ENCODE data around the gene ST7L. TPM values are rescaled to one million over a fixed set of nuclear protein-coding genes. Genes with fewer than 3 reads are reported as not detected.

ST7L gene
- total and polyA plus RNA-seq, 2 donors (not counting 3 experiments of a cell fraction or from before 2014, with no cell fraction given), result 12.3 to 28.4 TPM

DNA sequence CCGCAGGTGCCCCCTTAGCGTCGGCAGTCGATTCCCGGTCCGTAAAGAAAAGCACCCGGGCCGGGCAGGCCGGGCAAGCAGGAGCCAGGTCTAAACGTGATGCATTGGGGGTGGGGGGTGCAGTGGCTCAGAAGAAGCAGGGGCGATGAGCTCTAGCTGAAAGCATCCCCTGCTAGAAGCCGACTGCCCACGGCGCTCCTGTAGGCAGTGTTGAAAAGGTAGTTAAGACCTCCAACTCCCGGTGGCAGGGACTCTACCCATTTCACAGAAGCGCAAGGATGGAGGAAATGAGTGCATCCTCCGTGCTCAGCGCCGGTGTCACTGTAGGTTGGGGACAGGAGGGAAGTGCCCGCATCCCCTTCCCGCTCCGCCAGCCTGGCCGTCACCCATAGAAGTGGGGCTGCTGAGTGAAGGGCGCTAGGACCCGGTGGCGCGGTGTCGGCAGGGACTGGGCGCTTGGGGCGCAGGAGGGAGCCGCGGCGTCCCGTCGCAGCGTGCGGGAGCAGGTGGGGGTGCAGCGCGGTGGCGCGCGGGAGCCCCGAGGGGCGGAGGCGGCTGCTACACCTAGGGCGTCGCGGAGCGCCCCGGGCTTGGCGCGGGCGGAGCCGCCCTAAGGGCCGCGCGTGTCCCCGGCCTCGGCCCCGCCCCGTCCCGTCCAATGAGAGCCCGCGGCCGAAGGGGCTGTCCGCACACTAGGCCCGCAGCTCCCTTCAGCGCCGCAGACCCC is 110.5 kb downstream of the ST7L start, which contains the start of gene WNT2B:
Gene WNT2B (plus strand): TSS at position 688 of the 727 bp plus-strand sequence. CDS start 298 bp downstream, outside the sequence.
- Histone ChIP-seq H3K9me3 (replicated peaks; ENCODE audit: control insufficient read depth, insufficient read depth, low read length) (no peaks in the 10 kb centered on the region), H3K4me1 (ENCODE audit: control insufficient read depth, extremely low read depth, insufficient read depth, low read length) (peaks cover 8% of the 10 kb centered on the region), H3K9me1 (replicated peaks; ENCODE audit: control insufficient read depth, extremely low read depth, insufficient read depth, low read length) (no peaks in the 10 kb centered on the region), H3K4me2 (ENCODE audit: insufficient read depth, low read length) (peak within 1 kb of the TSS; percentile 16), H3K27ac (ENCODE audit: insufficient read depth, low read depth, low read length) (no peak within 1 kb of the TSS), H3K9ac (replicated peaks; ENCODE audit: extremely low read depth, insufficient read depth, low read length) (no peak within 1 kb of the TSS), H2AFZ (ENCODE audit: low read depth, low read length) (peak within 1 kb of the TSS; percentile 60), H3K36me3 (ENCODE audit: control insufficient read depth in 2 of 2, extremely low read depth in 1 of 2, insufficient read depth in 2 of 2, low read length in 2 of 2) (no peaks in the 10 kb centered on the region), H3K27me3 (ENCODE audit: control insufficient read depth in 2 of 2, insufficient read depth in 2 of 2, low read length in 2 of 2) (peaks cover 9% of the 10 kb centered on the region in 2 experiments), H3K4me3 (replicated peaks in 1 of 3; ENCODE audit: insufficient read depth in 1 of 3, low read depth in 1 of 3, low read length in 3 of 3) (peak within 1 kb of the TSS; percentile 3 to 44 (median 26)), H3K79me2 (ENCODE audit: control insufficient read depth, insufficient read depth, low read length) (no peaks in the 10 kb centered on the region), H4K20me1 (replicated peaks; ENCODE audit: control insufficient read depth, extremely low read depth, insufficient read depth, low read length) (no peaks in the 10 kb centered on the region)
- FAIRE-seq, result no peak
- POLR2A ChIA-PET, result no interaction called here
- TF ChIP-seq FOS (IDR thresholded peaks at IDR 0.05; ENCODE audit: borderline replicate concordance, insufficient read depth, low read length) (no peak), JUN (IDR thresholded peaks at IDR 0.05; ENCODE audit: borderline replicate concordance, insufficient read depth, insufficient read length, low read depth) (no peak), GATA2 (IDR thresholded peaks at IDR 0.05; ENCODE audit: insufficient read depth, insufficient read length, low read depth, low read length) (no peak), MYC (IDR thresholded peaks at IDR 0.05; ENCODE audit: low read depth, low read length) (no peak), EZH2 (IDR thresholded peaks at IDR 0.05; ENCODE audit: borderline replicate concordance, low read depth, low read length, severe bottlenecking) (no peak), POLR2AphosphoS5 (IDR thresholded peaks at IDR 0.05; ENCODE audit: insufficient read depth, low read depth, low read length) (no peak), POLR2A (IDR thresholded peaks at IDR 0.05; ENCODE audit: low read depth, low read length) (no peak)
- TF ChIP-seq, protein P1, sequence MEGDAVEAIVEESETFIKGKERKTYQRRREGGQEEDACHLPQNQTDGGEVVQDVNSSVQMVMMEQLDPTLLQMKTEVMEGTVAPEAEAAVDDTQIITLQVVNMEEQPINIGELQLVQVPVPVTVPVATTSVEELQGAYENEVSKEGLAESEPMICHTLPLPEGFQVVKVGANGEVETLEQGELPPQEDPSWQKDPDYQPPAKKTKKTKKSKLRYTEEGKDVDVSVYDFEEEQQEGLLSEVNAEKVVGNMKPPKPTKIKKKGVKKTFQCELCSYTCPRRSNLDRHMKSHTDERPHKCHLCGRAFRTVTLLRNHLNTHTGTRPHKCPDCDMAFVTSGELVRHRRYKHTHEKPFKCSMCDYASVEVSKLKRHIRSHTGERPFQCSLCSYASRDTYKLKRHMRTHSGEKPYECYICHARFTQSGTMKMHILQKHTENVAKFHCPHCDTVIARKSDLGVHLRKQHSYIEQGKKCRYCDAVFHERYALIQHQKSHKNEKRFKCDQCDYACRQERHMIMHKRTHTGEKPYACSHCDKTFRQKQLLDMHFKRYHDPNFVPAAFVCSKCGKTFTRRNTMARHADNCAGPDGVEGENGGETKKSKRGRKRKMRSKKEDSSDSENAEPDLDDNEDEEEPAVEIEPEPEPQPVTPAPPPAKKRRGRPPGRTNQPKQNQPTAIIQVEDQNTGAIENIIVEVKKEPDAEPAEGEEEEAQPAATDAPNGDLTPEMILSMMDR (IDR thresholded peaks at IDR 0.05; ENCODE audit: extremely low read depth in 1 of 2, insufficient read depth in 1 of 2, low read depth in 1 of 2, low read length in 2 of 2), result no peak
- TF ChIP-seq, protein P2, sequence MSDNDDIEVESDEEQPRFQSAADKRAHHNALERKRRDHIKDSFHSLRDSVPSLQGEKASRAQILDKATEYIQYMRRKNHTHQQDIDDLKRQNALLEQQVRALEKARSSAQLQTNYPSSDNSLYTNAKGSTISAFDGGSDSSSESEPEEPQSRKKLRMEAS (IDR thresholded peaks at IDR 0.05; ENCODE audit: insufficient read depth, insufficient read length), result no peak
- dilution Hi-C loops (cut with MboI; ENCODE audit: extremely low pct_ligation_motif_present, low sequenced_read_pairs) (no loop called here), intact Hi-C loops (cut with micrococcal nuclease) (no loop called here)
- peak; percentile 12 for DNase-seq (ENCODE audit: low read depth, low spot score)
- BruUV-seq (replicated peaks), result no TSS peak
- CTCF ChIA-PET, result interaction anchor here (1.0 to 1.7 kb wide), 4 partner anchors 15 to 34 kb away, joined by 3 to 8 read pairs (median 4); no protein-coding TSS in a partner anchor
